HG03108 (cell line): Measurements from ENCODE around the gene CNTN1.

Experiments used
- ATAC-seq: cut with Tn5 transposase; IDR thresholded peaks from one replicate; pipeline ENCODE4 v1.9.1; 2021; ENCODE audit warnings: moderate library complexity; ENCODE audit not compliant: unreplicated experiment

Gene CNTN1

DNA sequence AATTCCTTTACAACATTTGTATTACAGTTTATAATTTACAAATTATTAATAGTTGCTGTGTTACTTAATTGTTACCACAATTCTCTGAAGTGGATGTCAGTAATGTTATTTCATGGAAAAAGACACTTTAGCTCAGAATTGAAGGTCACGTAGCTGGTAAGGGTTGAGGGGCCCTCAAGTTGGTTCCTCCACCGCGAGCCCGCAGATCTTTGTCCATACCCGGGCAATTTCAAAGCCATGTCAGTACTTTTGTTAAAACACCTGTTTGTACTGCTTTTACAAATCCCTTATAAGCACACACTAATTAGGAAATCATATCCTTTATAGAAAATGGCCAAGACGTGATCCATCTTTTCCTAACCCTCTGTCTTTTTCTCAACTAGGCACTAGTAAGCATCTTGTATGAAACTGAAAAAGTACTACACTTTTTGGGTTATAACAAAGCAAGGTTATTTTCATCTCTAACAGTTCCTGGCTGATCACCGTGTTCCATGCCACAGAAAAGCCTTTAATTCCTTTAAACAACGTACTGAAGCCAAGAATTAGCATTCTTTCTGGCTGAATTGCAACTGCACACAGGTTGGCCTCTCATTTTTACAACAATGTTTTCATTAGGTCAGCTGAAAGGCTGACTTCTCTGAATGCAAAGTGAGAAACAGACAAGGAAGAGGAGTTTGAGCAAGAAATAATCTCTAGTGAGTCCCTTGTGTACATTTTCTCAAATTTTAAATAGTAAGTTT lies 76.1 kb downstream of the CNTN1 start:
- no peak for ATAC-seq

DNA sequence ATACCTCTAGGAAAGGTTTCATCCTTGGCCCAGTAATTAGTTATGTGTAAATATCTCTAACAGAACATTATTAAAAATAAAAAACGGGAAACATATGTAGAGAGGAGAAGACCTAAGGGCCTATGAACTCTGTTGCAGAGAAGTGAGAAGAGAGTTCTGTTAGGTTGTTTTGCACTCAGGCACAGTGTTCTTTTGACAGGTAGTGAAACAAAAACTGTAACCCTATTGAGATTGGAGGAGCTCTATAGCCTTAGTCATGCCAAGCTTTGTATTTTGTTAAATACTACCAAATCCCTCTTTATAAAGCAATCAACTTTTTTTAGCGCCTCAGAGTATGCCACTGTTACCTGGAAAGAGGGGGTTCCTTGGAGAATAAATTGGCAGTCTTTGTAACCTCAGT lies 77.6 kb downstream of the CNTN1 start:
- no peak for ATAC-seq

DNA sequence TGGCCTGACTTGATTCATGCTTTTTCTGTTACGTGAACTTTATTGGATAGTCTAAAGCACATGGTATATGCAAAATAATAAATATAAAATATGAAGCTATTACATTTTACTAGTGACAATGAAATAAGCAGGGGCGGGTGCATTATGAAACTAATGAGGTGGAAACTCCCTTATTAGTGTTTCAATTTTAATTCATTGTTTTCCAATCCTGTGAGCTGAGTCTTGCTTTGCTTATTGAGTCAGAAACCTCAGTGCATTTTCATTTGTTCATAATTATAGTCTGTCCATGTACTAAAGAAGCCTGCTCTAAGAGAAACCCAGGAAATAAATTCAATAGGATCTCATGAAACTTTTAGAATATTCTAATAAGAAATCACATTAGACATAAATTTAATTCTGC lies 78.5 kb downstream of the CNTN1 start:
- ATAC-seq, result no peak

GRCh38 chr12:40775661-40776060 lies 83.4 kb downstream of the CNTN1 start:
- ATAC-seq, result no peak

DNA sequence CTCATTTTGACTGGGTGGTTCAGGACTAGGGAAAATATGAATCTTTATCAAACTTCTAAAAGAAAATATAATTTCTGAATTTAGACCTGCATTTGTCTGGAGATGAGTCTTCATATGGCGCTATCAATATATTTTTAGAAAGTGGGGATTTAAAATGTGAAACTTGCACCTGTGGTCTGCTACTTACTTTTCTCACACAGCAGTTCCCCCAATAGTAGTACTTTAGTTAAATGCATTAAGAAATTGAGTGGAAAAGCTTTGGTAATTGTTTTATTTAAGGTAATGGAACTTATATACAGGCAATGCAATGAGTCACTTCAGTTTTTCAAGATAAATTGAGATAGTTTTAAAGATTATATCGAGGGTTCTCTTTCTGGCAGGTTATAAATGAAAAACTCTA lies 91.9 kb downstream of the CNTN1 start:
- no peak for ATAC-seq

GRCh38 chr12:40788276-40788675 lies 96.0 kb downstream of the CNTN1 start:
- ATAC-seq, result no peak

GRCh38 chr12:40792792-40793386 lies 100.7 kb downstream of the CNTN1 start:
- no peak for ATAC-seq

DNA sequence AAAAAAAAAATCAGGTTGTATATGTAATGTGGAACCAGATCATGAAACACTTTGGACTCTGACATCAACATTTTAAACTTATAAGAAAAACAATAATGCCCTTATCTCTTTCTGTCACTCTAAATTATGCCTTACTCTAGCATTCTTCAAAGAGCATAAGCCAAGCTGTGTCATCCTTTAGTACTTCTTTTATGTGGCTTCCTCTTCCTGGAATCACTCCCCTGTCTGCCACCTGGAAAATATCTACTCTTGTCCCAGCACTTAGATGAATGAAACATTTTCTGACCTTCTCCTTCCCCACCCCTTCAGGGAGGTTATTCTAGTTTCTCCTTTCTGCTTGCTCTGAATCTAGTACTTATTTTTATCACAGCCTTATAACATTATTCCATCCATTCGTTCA lies 101.2 kb downstream of the CNTN1 start:
- ATAC-seq, result no peak

- no peak for ATAC-seq
These were observed 101.8 kb downstream of the CNTN1 start for GRCh38 chr12:40794087-40794486.

DNA sequence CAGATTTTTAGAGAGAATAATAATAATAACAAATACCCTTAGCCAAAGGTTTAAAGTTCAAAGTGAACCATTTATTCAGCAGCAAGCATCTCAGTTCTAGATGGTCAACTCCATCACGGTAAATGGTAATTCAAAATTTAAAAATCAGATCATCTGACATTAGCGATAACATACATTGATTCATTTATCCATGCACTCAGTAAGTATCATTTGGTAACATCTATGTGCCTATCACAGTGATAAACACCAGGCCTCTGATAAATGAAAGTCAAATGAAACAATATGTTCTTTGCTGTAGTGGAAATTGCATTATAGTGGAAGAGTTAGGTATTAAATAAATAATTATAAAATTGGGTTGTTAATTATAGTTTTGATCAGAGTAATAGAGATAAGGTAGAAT lies 108.8 kb downstream of the CNTN1 start:
- no peak for ATAC-seq

GRCh38 chr12:40801861-40802260 lies 109.6 kb downstream of the CNTN1 start:
- no peak for ATAC-seq

DNA sequence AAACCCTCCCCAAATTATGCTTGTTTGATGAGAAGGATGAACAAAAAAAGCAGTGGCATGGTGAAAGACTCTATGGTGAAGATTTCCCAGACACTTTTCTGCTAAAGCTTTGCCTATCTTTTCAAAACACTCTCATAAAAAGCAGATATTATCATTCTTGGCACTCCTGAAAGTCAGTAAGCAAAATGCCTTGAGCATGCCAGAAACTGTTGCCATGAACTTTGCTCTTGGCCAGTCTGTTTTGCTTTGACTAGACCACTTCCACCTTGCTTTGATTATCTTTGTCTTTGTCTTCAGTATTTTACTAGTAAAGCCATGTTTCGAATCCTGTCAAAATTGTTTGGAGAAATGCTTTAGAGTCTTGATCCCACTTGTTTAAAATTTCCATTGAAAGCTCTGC lies 110.4 kb downstream of the CNTN1 start:
- ATAC-seq, result no peak

DNA sequence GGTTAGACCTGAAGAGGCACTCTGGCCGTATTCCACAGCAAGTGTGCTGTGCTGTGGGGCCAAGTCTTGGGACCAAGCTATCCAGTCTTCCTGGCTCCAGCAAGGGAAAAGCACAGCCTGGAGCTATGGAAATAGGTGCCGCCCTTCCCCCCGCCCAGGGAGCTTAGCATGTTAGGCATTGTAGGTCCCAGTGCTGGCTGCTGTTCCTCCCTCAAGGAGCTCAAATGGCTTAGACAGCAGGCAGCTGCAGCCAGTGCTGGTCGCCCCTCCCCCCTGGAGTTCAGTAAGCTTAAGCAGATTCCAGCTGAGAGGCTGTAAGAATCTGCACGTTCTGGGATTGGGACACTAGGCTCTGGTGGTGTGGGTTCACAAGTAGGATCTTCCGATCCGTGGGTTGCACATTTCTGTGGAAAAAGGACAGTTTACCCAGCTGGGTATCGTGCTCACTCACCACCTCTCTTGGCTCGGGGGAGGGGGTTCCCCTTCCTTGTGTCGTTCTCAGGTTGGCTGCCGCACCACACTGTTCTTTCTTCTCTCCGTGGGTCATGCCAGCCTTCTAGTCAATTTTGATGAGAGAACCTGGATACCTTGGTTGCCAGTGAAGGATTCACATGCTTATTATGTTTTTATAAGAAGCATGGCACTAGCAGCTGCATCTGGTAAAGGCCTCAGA lies 127.3 kb downstream of the CNTN1 start:
- ATAC-seq, result no peak

GRCh38 chr12:40820794-40821484 lies 128.7 kb downstream of the CNTN1 start:
- no peak for ATAC-seq

DNA sequence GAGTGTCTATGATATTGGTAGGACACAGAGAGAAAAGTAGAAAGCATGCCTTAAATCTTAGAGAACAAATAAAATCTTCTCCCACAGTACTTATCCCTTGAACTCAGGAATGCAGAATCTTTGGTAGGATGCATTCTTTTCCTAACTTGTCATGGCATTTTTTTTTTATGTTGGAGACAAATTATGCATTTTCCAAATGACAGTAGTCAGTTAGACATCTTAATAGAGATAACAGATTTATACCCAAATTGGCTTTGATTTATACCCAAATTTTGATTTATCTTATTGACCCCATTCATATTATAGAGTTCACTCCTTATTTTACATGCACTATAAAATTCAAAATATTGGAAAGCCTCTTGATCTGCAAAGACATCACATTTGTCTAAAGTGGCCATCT lies 132.9 kb downstream of the CNTN1 start:
- ATAC-seq, result no peak

DNA sequence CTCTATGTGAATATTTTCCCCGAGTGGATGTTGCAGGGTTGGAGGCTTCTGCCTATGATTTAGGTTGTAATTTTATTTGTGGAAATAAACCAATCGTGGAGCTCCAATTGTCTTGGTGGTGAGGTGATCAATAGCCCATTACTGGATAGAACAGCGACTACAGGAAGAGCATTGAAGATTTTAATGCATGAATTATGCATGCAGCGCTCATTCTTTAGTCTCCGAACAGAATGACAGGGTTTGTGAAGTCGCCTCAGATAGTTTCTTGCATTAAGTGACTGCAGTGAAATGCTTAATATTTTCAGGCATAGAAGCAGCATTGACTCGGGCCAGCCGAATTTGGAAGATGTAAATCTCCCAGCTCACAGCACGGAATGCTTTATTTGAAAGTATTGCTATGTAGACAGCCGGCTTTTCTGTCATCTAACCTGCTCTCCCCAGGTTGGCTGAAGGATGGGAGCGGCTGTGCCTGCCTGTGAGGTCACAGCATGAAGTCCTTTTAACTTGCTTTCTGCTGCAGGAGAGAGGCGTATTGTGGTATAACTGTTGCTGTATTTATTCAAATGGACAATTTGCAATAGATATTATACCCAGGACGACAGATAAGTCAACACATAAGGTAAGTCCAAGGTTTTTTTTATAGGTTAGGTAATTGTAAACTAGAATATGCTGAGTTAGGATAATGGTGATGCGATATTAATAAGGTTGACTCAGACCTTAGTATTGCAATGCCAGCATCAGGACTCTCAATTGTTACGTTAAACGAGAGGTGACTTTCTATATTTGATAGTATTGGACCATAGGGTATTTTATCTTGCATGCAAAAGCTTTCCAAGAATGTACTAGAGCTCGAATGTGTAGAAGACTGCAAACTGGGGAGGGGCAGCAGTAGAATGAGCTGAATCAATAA lies 135.7 kb downstream of the CNTN1 start:
- no peak for ATAC-seq

DNA sequence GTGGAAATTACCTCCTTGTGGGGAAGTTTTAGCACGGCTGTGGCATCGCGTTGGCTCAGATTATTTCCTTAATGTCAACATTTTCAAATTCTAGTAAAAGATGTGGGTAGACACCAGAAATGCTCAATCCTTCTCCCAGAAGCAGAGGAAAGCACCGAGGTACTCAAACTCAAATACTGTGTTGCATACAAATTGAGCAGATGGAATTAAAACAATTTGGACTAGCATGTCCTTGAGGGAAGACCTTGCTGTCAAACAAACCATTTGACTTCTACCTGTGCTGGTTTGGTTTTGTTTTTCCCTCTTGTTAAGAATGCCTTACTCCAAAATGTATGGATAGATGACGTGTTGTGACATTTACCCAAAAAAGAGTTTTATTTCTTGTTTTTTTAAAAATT lies 136.4 kb downstream of the CNTN1 start:
- no peak for ATAC-seq

GRCh38 chr12:40829738-40830144 lies 137.5 kb downstream of the CNTN1 start:
- no peak for ATAC-seq

DNA sequence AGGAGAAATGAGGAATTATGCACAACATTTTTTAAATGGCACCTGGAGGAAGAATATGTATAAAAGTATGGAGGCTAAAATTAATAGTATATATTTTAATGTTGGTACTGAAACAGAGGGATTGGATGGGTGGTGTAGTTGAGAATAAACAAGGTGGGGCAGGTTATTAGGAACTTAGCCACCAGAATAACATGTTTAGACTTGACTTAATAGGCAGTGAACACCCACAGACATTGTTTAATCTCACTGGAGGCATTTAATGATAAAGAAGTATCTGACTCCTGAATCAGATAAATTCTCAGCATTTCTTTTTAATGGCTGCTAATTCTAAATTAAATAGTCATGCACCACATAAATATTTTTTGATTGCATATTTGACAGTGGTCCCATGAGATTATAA lies 139.7 kb downstream of the CNTN1 start:
- ATAC-seq, result no peak

GRCh38 chr12:40832668-40833067 lies 140.4 kb downstream of the CNTN1 start:
- ATAC-seq, result no peak

DNA sequence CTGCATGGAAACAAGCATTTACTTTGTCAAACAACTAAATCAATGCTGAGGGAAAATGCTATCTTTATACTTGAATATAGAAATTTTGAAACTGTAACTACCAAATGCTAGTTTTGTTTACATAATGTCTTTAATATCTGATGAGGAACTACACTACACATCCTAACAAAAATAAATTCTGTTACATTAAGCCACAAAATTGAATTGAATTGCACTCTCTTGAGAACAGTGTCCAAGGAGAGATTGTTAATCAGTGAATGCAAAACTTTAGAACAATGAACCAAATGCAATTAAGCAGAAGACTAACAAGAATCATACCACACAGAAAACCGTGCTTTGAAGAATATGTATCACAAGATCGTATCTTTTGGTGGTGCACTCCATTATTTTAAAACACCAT lies 141.6 kb downstream of the CNTN1 start:
- ATAC-seq, result no peak
